ENCODE results near the gene SLIT3.

SLIT3 gene

DNA sequence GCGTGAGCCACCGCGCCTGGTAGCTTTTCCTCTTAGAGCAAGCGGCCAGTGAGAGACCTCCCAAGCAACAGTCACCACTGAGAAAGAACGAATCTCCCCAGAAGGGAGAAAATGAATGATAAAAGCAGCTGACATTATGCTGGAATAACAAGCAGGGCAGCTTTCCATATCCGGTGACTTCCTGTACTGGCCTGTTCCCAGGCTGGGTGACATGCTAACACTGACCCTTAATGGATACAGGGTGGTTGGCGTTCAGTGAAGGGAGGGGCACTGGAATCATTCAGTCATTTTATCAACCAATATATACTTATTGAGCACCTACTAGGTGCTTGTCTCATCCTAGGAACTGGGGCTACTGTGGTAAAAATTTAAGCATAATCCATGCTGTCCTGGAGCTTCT lies 364.4 kb downstream of the SLIT3 start:
- DNase-seq (ENCODE audit: low read depth in 1 of 2, low spot score in 1 of 2), result no peak
- no peak for TF ChIP-seq SPI1 (IDR thresholded peaks at IDR 0.05; ENCODE audit: borderline replicate concordance, low read depth)
- no peak for TF ChIP-seq GABPA (IDR thresholded peaks at IDR 0.05; ENCODE audit: low read depth)
- TF ChIP-seq POLR2AphosphoS5 (IDR thresholded peaks at IDR 0.05; ENCODE audit: low read depth), result no peak
- TF ChIP-seq, protein P1, sequence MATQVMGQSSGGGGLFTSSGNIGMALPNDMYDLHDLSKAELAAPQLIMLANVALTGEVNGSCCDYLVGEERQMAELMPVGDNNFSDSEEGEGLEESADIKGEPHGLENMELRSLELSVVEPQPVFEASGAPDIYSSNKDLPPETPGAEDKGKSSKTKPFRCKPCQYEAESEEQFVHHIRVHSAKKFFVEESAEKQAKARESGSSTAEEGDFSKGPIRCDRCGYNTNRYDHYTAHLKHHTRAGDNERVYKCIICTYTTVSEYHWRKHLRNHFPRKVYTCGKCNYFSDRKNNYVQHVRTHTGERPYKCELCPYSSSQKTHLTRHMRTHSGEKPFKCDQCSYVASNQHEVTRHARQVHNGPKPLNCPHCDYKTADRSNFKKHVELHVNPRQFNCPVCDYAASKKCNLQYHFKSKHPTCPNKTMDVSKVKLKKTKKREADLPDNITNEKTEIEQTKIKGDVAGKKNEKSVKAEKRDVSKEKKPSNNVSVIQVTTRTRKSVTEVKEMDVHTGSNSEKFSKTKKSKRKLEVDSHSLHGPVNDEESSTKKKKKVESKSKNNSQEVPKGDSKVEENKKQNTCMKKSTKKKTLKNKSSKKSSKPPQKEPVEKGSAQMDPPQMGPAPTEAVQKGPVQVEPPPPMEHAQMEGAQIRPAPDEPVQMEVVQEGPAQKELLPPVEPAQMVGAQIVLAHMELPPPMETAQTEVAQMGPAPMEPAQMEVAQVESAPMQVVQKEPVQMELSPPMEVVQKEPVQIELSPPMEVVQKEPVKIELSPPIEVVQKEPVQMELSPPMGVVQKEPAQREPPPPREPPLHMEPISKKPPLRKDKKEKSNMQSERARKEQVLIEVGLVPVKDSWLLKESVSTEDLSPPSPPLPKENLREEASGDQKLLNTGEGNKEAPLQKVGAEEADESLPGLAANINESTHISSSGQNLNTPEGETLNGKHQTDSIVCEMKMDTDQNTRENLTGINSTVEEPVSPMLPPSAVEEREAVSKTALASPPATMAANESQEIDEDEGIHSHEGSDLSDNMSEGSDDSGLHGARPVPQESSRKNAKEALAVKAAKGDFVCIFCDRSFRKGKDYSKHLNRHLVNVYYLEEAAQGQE (IDR thresholded peaks at IDR 0.05; ENCODE audit: insufficient replicate concordance, low read depth), result no peak
- H3K27ac ChIP-seq (replicated peaks), result no peak overlapping the region
- no peaks in the 10 kb centered on the region for H3K27me3 ChIP-seq (ENCODE audit: insufficient read depth, poor library complexity, severe bottlenecking)
- no peak overlapping the region for H3K4me3 ChIP-seq (replicated peaks; ENCODE audit: insufficient read depth, low read length)

DNA sequence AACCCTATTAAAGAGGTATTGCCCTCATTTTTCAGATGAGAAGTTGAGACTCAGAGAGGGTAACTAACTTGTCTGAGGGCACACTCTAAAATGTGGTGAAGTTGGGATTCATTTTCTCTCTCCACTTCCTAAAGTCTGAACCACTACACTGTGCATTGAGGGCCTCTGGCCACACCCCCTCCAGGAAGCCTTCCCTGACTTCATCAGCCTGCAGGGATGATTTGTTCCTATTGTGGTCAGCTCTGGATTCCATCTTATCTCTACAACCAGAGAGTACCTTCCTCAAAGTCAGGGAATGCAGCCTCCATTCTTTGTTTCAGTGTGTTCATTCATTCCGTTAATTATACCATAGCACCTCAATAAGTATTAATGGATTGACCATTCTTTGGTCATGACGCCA lies 365.8 kb downstream of the SLIT3 start:
- Histone ChIP-seq H3K27me3 (ENCODE audit: insufficient read depth, poor library complexity, severe bottlenecking) (no peaks in the 10 kb centered on the region), H3K27ac (replicated peaks) (no peak overlapping the region), H3K4me3 (replicated peaks; ENCODE audit: insufficient read depth, low read length) (no peak overlapping the region)
- TF ChIP-seq GABPA (IDR thresholded peaks at IDR 0.05; ENCODE audit: low read depth) (no peak), POLR2AphosphoS5 (IDR thresholded peaks at IDR 0.05; ENCODE audit: low read depth) (no peak), SPI1 (IDR thresholded peaks at IDR 0.05; ENCODE audit: borderline replicate concordance, low read depth) (no peak)
- TF ChIP-seq, protein P2, sequence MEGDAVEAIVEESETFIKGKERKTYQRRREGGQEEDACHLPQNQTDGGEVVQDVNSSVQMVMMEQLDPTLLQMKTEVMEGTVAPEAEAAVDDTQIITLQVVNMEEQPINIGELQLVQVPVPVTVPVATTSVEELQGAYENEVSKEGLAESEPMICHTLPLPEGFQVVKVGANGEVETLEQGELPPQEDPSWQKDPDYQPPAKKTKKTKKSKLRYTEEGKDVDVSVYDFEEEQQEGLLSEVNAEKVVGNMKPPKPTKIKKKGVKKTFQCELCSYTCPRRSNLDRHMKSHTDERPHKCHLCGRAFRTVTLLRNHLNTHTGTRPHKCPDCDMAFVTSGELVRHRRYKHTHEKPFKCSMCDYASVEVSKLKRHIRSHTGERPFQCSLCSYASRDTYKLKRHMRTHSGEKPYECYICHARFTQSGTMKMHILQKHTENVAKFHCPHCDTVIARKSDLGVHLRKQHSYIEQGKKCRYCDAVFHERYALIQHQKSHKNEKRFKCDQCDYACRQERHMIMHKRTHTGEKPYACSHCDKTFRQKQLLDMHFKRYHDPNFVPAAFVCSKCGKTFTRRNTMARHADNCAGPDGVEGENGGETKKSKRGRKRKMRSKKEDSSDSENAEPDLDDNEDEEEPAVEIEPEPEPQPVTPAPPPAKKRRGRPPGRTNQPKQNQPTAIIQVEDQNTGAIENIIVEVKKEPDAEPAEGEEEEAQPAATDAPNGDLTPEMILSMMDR (IDR thresholded peaks at IDR 0.05; ENCODE audit: insufficient read depth, low read length), result no peak
- TF ChIP-seq, protein P1 (IDR thresholded peaks at IDR 0.05; ENCODE audit: insufficient replicate concordance, low read depth), result no peak
- no peak for DNase-seq (ENCODE audit: low read depth in 1 of 2, low spot score in 1 of 2)

DNA sequence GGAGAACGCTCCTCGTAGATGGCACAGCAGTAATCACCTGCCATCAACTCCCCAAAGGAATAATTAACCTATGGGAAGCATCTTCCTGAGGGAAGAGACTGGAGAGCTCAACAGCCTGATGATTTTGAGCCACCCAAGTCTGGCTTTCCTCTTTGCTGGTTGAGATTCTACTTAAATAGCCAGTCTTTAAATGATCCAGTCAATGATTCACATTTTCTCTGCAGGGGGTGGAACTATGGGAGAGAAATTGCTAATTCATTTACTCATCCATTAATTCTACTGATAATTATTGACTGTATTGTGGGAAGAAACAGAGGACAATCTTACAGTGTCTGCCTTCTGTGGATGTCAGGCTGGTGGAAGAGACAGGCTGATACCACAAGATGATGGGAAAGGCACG lies 366.8 kb downstream of the SLIT3 start:
- no peak for TF ChIP-seq POLR2AphosphoS5 (IDR thresholded peaks at IDR 0.05; ENCODE audit: low read depth)
- TF ChIP-seq, protein P2 (IDR thresholded peaks at IDR 0.05; ENCODE audit: insufficient read depth, low read length), result no peak
- TF ChIP-seq SPI1 (IDR thresholded peaks at IDR 0.05; ENCODE audit: borderline replicate concordance, low read depth), result no peak
- TF ChIP-seq, protein P1 (IDR thresholded peaks at IDR 0.05; ENCODE audit: insufficient replicate concordance, low read depth), result no peak
- no peak for TF ChIP-seq GABPA (IDR thresholded peaks at IDR 0.05; ENCODE audit: low read depth)
- no peak for DNase-seq (ENCODE audit: low read depth in 1 of 2, low spot score in 1 of 2)
- Histone ChIP-seq H3K27me3 (ENCODE audit: insufficient read depth, poor library complexity, severe bottlenecking) (no peaks in the 10 kb centered on the region), H3K27ac (replicated peaks) (no peak overlapping the region), H3K4me3 (replicated peaks; ENCODE audit: insufficient read depth, low read length) (no peak overlapping the region)
